Pancreas (tissue), 10 donors: ENCODE data around the gene MORC3. TPM values are rescaled to one million over a fixed set of nuclear protein-coding genes. Genes with fewer than 3 reads are reported as not detected.

Experiments
- ATAC-seq, 4 donors: fragments of 200-7000 bp; cut with Tn5 transposase; one replicate each; pipeline versions ENCODE4 v1.8.0 to v1.9.1; 2020; ENCODE audit warnings: mild to moderate bottlenecking in 4 of 4, moderate library complexity in 4 of 4
- DNase-seq, 6 donors: peaks; one replicate each; pipeline ENCODE4 v3.0.0-alpha.2; 2020
- FAIRE-seq: peaks from 2 replicates; lab custom pipeline; 2012; peaks lifted over from hg19 to GRCh38; lab: Jason Lieb, UNC
- H3K27ac ChIP-seq, 4 donors: fragments of 200-600 bp; sonication (generic); 1 replicate in 3 of 4; 2 replicates in 1 of 4; pipeline versions ENCODE4 v1.5.0 to v1.8.0; 2020
- H3K27me3 ChIP-seq, 4 donors: fragments of 200-600 bp; one replicate each; pipeline ENCODE4 v1.8.0; 2021
- H3K36me3 ChIP-seq, 3 donors: fragments of 200-600 bp; sonication (generic) in 1 of 3; one replicate each; pipeline versions ENCODE4 v1.5.0 to v1.8.0; 2020 to 2021
- H3K4me1 ChIP-seq, 3 donors: fragments of 200-600 bp; one replicate each; pipeline ENCODE4 v1.8.0; 2021
- H3K4me3 ChIP-seq, 4 donors: fragments of 200-600 bp; sonication (generic) in 2 of 4; one replicate each; pipeline versions ENCODE4 v1.5.0 to v1.8.0; 2020 to 2021
- H3K9me3 ChIP-seq, 4 donors: fragments of 200-600 bp; one replicate each; pipeline ENCODE4 v1.8.0; 2021
- CTCF ChIP-seq, 4 donors: fragments of 200-600 bp; sonication (generic) in 3 of 4; IDR thresholded peaks; one replicate each; pipeline versions ENCODE4 v1.5.0 to v1.8.0; 2021; ENCODE audit warnings: antibody characterized with exemption in 4 of 4
- WGBS, 2 donors: extraction: QIAGEN DNeasy Blood & Tissue Kit; methylation state at CpG; one replicate each; pipeline ENCODE4 v1.1.7; 2013; 5-methylcytosine and 5-hydroxymethylcytosine counted together
- intact Hi-C, 3 donors: fragments of 100-400 bp; cut with DNase I; formaldehyde crosslinking; loops; one replicate each; pipeline versions ENCODE4 v1.11.1 to v1.14.2; 2022
- polyA plus RNA-seq, 2 donors: library from polyadenylated mRNA; stranded (reverse); fragments of 200-250 nt; gene quantifications; one replicate each; pipeline ENCODE4 v1.2.3, GENCODE V29; 2013
- total RNA-seq, 6 donors: library from RNA; stranded (reverse); fragmentation: NEBNext Ultra II Directional in 4 of 6; extraction: Animal tissue kit (Norgen Biotek cat#: 25700) in 4 of 6; gene quantifications; one replicate each; pipeline versions ENCODE4 v1.2.1 to v1.2.4, GENCODE V29; 2021 to 2023
- donor health status: healthy with polysubstance abuse.
- donor health status: DM: no; HTN: no; CAD: no; lungs with moderate emphysema.
- donor health status: DM: no; HTN: no; CAD: no.
- donor health status: control.
- donor health status: control.
- donor health status: Bipolar disorder and iron deficiency.
- donor health status: DM: yes; HTN: yes; CAD: no.
- donor health status: DM: no; HTN: no; CAD: no.
- donor health status: DM: no; HTN: no; CAD: no.
- donor health status: DM: yes; HTN: yes; CAD: no.

Gene MORC3
- total and polyA plus RNA-seq, 8 donors, result 8.1 to 19.8 (median 10.3) TPM

- no peak for TF ChIP-seq CTCF (IDR thresholded peaks at IDR 0.05)
- no peaks in the 10 kb centered on the region for H3K27me3 ChIP-seq
- DNase-seq (no peak), FAIRE-seq (no peak), ATAC-seq (peak; percentile 4 to 40 (median 19))
- H3K36me3 ChIP-seq, result no peaks in the 10 kb centered on the region
- intact Hi-C loops, result no loop called here
- peaks cover 0 to 3% (median 0%) of the 10 kb centered on the region in 3 donors for H3K4me1 ChIP-seq
- H3K9me3 ChIP-seq, result no peaks in the 10 kb centered on the region
- H3K27ac ChIP-seq, result peak overlapping the region in 3 of 4 donors; percentile 34 to 74 (median 73)
- peak overlapping the region in 1 of 4 donors; percentile 23 for H3K4me3 ChIP-seq
- WGBS, 2 donors, result 37 to 38% methylated on average over 8 of the region's 8 CpGs
These were observed 31.2 kb upstream of the MORC3 start for GRCh38 chr21:36288651-36289243.

- TF ChIP-seq CTCF (IDR thresholded peaks at IDR 0.05), result no peak
- Histone ChIP-seq H3K9me3 (no peaks in the 10 kb centered on the region), H3K27me3 (no peaks in the 10 kb centered on the region), H3K27ac (no peak overlapping the region), H3K4me1 (peaks cover 0 to 3% (median 0%) of the 10 kb centered on the region in 3 donors), H3K36me3 (no peaks in the 10 kb centered on the region), H3K4me3 (no peak overlapping the region)
- ATAC-seq, result no peak
- intact Hi-C loops, result no loop called here
- no peak for FAIRE-seq
- 84 to 89% methylated on average over 8 of the region's 8 CpGs for WGBS, 2 donors
- no peak for DNase-seq
These were observed 28.5 kb upstream of the MORC3 start for GRCh38 chr21:36291509-36291908.

- DNase-seq, result no peak
- intact Hi-C loops, result no loop called here
- Histone ChIP-seq H3K4me1 (peaks cover 0 to 5% (median 0%) of the 10 kb centered on the region in 3 donors), H3K27ac (peak overlapping the region in 2 of 4 donors; percentile 66 to 70), H3K36me3 (no peaks in the 10 kb centered on the region), H3K27me3 (no peaks in the 10 kb centered on the region), H3K4me3 (peak overlapping the region in 1 of 4 donors; percentile 30), H3K9me3 (no peaks in the 10 kb centered on the region)
- no peak for FAIRE-seq
- WGBS, 2 donors, result 94 to 96% methylated on average over 4 of the region's 4 CpGs
- no peak for TF ChIP-seq CTCF (IDR thresholded peaks at IDR 0.05)
- ATAC-seq, result no peak
These were observed 22.5 kb upstream of the MORC3 start for GRCh38 chr21:36297406-36297937.

- peak overlapping the region in 1 of 4 donors; percentile 30 for H3K4me3 ChIP-seq
- DNase-seq (peak in 1 of 6 donors; percentile 46), ATAC-seq (peak; percentile 47 to 91 (median 87)), FAIRE-seq (no peak)
- TF ChIP-seq CTCF (IDR thresholded peaks at IDR 0.05), result no peak
- H3K36me3 ChIP-seq, result no peaks in the 10 kb centered on the region
- intact Hi-C loops, result no loop called here
- WGBS, 2 donors, result 32% methylated on average over 10 of the region's 10 CpGs
- peaks cover 0 to 8% (median 0%) of the 10 kb centered on the region in 3 donors for H3K4me1 ChIP-seq
- H3K9me3 ChIP-seq, result no peaks in the 10 kb centered on the region
- no peaks in the 10 kb centered on the region for H3K27me3 ChIP-seq
- peak overlapping the region in 2 of 4 donors; percentile 66 to 70 for H3K27ac ChIP-seq
These were observed 21.9 kb upstream of the MORC3 start for GRCh38 chr21:36297938-36298572.
